M059J (cell line): Measurements from ENCODE around the gene ACTL7A. TPM values are rescaled to one million over a fixed set of nuclear protein-coding genes. Genes with fewer than 3 reads are reported as not detected.
A peak's percentile ranks its signal among the peaks of the same experiment; 100 is the strongest.
"Not testable (repeated sequence)": the region's sequence is repeated elsewhere in the genome, so short reads cannot be mapped to it uniquely, and the experiment has no call there.

Experiments
- DNase-seq: peaks from one replicate; pipeline ENCODE4 v3.0.0-alpha.2; 2012; ENCODE audit warnings: low read depth
- total RNA-seq: library from RNA; depleted of rRNA; stranded (reverse); fragments of >200 nt; shearing (Covaris generic); gene quantifications from 2 replicates; pipeline ENCODE4 v1.2.3, GENCODE V29; 2014; rRNA removed

The ACTL7A gene
- not detected in 2 replicates for total RNA-seq

- no peak for DNase-seq
Observed at GRCh38 chr9:108861997-108862396, at the start of gene ACTL7A. Gene ACTL7A, plus strand, starts transcription at chr9:108862266. Its CDS starts 57 bp downstream, at chr9:108862323.

GRCh38 chr9:108812396-108813025 lies 49.6 kb upstream of the ACTL7A start:
- no peak for DNase-seq

- DNase-seq: peak; percentile 81
Observed at GRCh38 chr9:108813951-108814601, 48.0 kb upstream of the ACTL7A start.

- DNase-seq: peak; percentile 8
Observed at GRCh38 chr9:108815156-108815555, 46.9 kb upstream of the ACTL7A start.

GRCh38 chr9:108816037-108816436 lies 46.0 kb upstream of the ACTL7A start:
- no peak for DNase-seq

GRCh38 chr9:108823829-108824228 lies 38.2 kb upstream of the ACTL7A start:
- DNase-seq: no peak

GRCh38 chr9:108830272-108830671 lies 31.8 kb upstream of the ACTL7A start:
- DNase-seq: peak; percentile 76

GRCh38 chr9:108831496-108832178 lies 30.4 kb upstream of the ACTL7A start:
- DNase-seq: peak; percentile 90

GRCh38 chr9:108832179-108832500 lies 29.9 kb upstream of the ACTL7A start:
- no peak for DNase-seq

GRCh38 chr9:108834959-108835665 lies 27.0 kb upstream of the ACTL7A start:
- DNase-seq: peak; percentile 90

GRCh38 chr9:108835831-108836230 lies 26.2 kb upstream of the ACTL7A start:
- peak; percentile 41 for DNase-seq

- peak; percentile 26 for DNase-seq
Observed at GRCh38 chr9:108836319-108836718, 25.7 kb upstream of the ACTL7A start.

GRCh38 chr9:108836781-108837180 lies 25.3 kb upstream of the ACTL7A start:
- DNase-seq: peak; percentile 96

- peak; percentile 71 for DNase-seq
Observed at GRCh38 chr9:108837530-108837929, 24.5 kb upstream of the ACTL7A start.

- no peak for DNase-seq
Observed at GRCh38 chr9:108838017-108838416, 24.0 kb upstream of the ACTL7A start.

- DNase-seq: not testable (repeated sequence)
Observed at GRCh38 chr9:108839561-108839960, 22.5 kb upstream of the ACTL7A start.

GRCh38 chr9:108842610-108843295 lies 19.3 kb upstream of the ACTL7A start:
- DNase-seq: peak; percentile 68

GRCh38 chr9:108844391-108844790 lies 17.7 kb upstream of the ACTL7A start:
- no peak for DNase-seq

GRCh38 chr9:108844856-108845255 lies 17.2 kb upstream of the ACTL7A start:
- no peak for DNase-seq

- no peak for DNase-seq
Observed at GRCh38 chr9:108845507-108845906, 16.6 kb upstream of the ACTL7A start.

GRCh38 chr9:108845947-108846346 lies 16.1 kb upstream of the ACTL7A start:
- DNase-seq: no peak

GRCh38 chr9:108848296-108848695 lies 13.8 kb upstream of the ACTL7A start:
- DNase-seq: not testable (repeated sequence)
